K562 (cell line): Measurements from ENCODE around the gene COX7A2. TPM values are rescaled to one million over a fixed set of nuclear protein-coding genes. Genes with fewer than 3 reads are reported as not detected.

Source experiments
- ATAC-seq: fragments of 200-7000 bp; cut with Tn5 transposase; 3 replicates; pipeline ENCODE4 v1.9.1; 2020; ENCODE audit warnings: moderate library complexity
- BruUV-seq: library from RNA; stranded (reverse); fragments of 400-500 nt; replicated peaks from 2 replicates; lab custom pipeline; 2021; lab: Mats Ljungman, UMichigan
- CTCF ChIA-PET: fragments of 300-600 bp; formaldehyde crosslinking; extraction: SDS; loops from one replicate; lab custom pipeline; 2021; ENCODE audit warnings: low intra/inter-chr PET ratio; lab: Yijun Ruan, JAX
- POLR2A ChIA-PET: fragments of 300-600, 350-650 bp; sonication (Branson Sonifier 250); formaldehyde crosslinking; extraction: SDS; loops from one replicate; lab custom pipeline; 2021; ENCODE audit warnings: antibody characterized with exemption, inconsistent platforms; lab: Yijun Ruan, JAX
- DNase-seq, 4 experiments: peaks; one replicate each; pipeline versions ENCODE4 v3.0.0 to v3.0.0-alpha.2; 2011 to 2018; ENCODE audit warnings: low spot score in 3 of 4, mixed read lengths in 3 of 4; ENCODE audit errors: extremely low read depth in 1 of 4
- FAIRE-seq: peaks from 2 replicates; lab custom pipeline; 2011; peaks lifted over from hg19 to GRCh38; lab: Jason Lieb, UNC
- H2AFZ ChIP-seq: 2 replicates; pipeline ENCODE4 v1.6.0; 2011; ENCODE audit warnings: low read depth, low read length, control low read depth, inconsistent platforms
- H3K27ac ChIP-seq: fragments of 200-600 bp; 3 replicates; pipeline ENCODE4 v1.8.0; 2011; ENCODE audit warnings: low read depth, mild to moderate bottlenecking, control low read depth, inconsistent platforms, low read length, moderate library complexity, mixed read lengths; ENCODE audit errors: extremely low read depth
- H3K27me3 ChIP-seq, 2 experiments: fragments of 300-600 bp in 1 of 2; 2 replicates in 1 of 2; 3 replicates in 1 of 2; pipeline versions ENCODE4 v1.6.0 to v1.8.0; 2011; ENCODE audit warnings: inconsistent platforms in 2 of 2, low read length in 2 of 2, mild to moderate bottlenecking in 1 of 2, mixed read lengths in 1 of 2, moderate library complexity in 1 of 2; ENCODE audit not compliant: control insufficient read depth in 2 of 2, insufficient read depth in 2 of 2
- H3K36me3 ChIP-seq: fragments of 300-600 bp; 3 replicates; pipeline ENCODE4 v1.8.0; 2011; ENCODE audit warnings: mild to moderate bottlenecking, low read length, inconsistent platforms; ENCODE audit not compliant: control insufficient read depth, insufficient read depth
- H3K4me1 ChIP-seq, 2 experiments: fragments of 200-600 bp in 1 of 2; replicated peaks in 1 of 2; 2 replicates in 1 of 2; 3 replicates in 1 of 2; pipeline versions ENCODE4 v1.5.1 to v1.8.0; 2011; ENCODE audit warnings: inconsistent platforms in 2 of 2, low read length in 2 of 2, mild to moderate bottlenecking in 1 of 2, mixed read lengths in 1 of 2, moderate library complexity in 1 of 2; ENCODE audit not compliant: control insufficient read depth in 2 of 2, insufficient read depth in 2 of 2
- H3K4me2 ChIP-seq: 2 replicates; pipeline ENCODE4 v1.6.1; 2011; ENCODE audit warnings: low read length, control low read depth, inconsistent platforms, mixed read lengths; ENCODE audit not compliant: insufficient read depth
- H3K4me3 ChIP-seq: fragments of 200-600 bp; sonication (generic), shearing (Covaris generic); 2 replicates; pipeline ENCODE4 v1.5.1; 2016; ENCODE audit warnings: control low read depth, inconsistent platforms
- H3K79me2 ChIP-seq: fragments of 200-600 bp; 3 replicates; pipeline ENCODE4 v1.8.0; 2011; ENCODE audit warnings: low read length, inconsistent platforms; ENCODE audit not compliant: control insufficient read depth, insufficient read depth
- H3K9ac ChIP-seq, 2 experiments: 2 replicates each; pipeline versions ENCODE4 v1.6.0 to v1.6.1; 2011; ENCODE audit warnings: low read depth in 2 of 2, low read length in 2 of 2, control low read depth in 1 of 2, inconsistent platforms in 1 of 2, mild to moderate bottlenecking in 1 of 2, mixed read lengths in 1 of 2; ENCODE audit not compliant: insufficient read depth in 1 of 2
- H3K9me1 ChIP-seq: one replicate; pipeline ENCODE4 v1.6.0; 2011; ENCODE audit warnings: inconsistent platforms, mild to moderate bottlenecking, low read length, moderate library complexity; ENCODE audit not compliant: control insufficient read depth, insufficient read depth
- H3K9me3 ChIP-seq: replicated peaks from 2 replicates; pipeline ENCODE4 v1.5.1; 2011; ENCODE audit warnings: low read depth, low read length, inconsistent platforms; ENCODE audit not compliant: control insufficient read depth, insufficient read depth
- H4K20me1 ChIP-seq: replicated peaks from 2 replicates; pipeline ENCODE4 v1.6.1; 2011; ENCODE audit warnings: low read length, inconsistent platforms, mixed read lengths; ENCODE audit not compliant: control insufficient read depth, insufficient read depth
- CREBBP ChIP-seq: IDR thresholded peaks from one replicate; pipeline ENCODE4 v1.6.1; 2012; ENCODE audit warnings: low read depth, mild to moderate bottlenecking, control low read depth, inconsistent platforms, low read length
- FOXP4 ChIP-seq: sonication (generic); formaldehyde crosslinking; IDR thresholded peaks from 2 replicates; pipeline ENCODE4 v1.8.0; 2022; ENCODE audit warnings: mild to moderate bottlenecking, missing genetic modification reagents, borderline replicate concordance
- GATA2 ChIP-seq: sonication (generic); formaldehyde crosslinking; IDR thresholded peaks from 2 replicates; pipeline ENCODE4 v1.4.0; 2020; ENCODE audit warnings: mild to moderate bottlenecking, missing genetic modification reagents
- HOMEZ ChIP-seq: fragments of 250-450 bp; sonication (Bioruptor Pico); IDR thresholded peaks from 2 replicates; pipeline ENCODE4 v1.4.0; 2020; ENCODE audit warnings: mild to moderate bottlenecking, moderate library complexity
- MCM2 ChIP-seq: fragments of 450-650 bp; IDR thresholded peaks from 2 replicates; pipeline ENCODE4 v1.6.1; 2017; ENCODE audit warnings: low read depth, mild to moderate bottlenecking
- RBM39 ChIP-seq: fragments of 200-400 bp; formaldehyde crosslinking; optimal IDR thresholded peaks from 2 replicates; pipeline ENCODE3; 2018; ENCODE audit warnings: low read depth, low read length
- SRSF7 ChIP-seq: fragments of 200-400 bp; formaldehyde crosslinking; optimal IDR thresholded peaks from 2 replicates; pipeline ENCODE3; 2017; ENCODE audit warnings: mild to moderate bottlenecking, low read depth, low read length
- TGIF2 ChIP-seq: sonication (generic); formaldehyde crosslinking; IDR thresholded peaks from 2 replicates; pipeline ENCODE4 v1.8.1; 2022; ENCODE audit warnings: mild to moderate bottlenecking, missing genetic modification reagents, moderate library complexity
- ZNF324 ChIP-seq: fragments of 250-450 bp; sonication (Bioruptor Pico); IDR thresholded peaks from 2 replicates; pipeline ENCODE4 v1.4.0; 2020; ENCODE audit warnings: mild to moderate bottlenecking
- ZNF436 ChIP-seq: fragments of 250-450, 450-650 bp; sonication (Bioruptor Pico); formaldehyde crosslinking; IDR thresholded peaks from 2 replicates; pipeline ENCODE4 v1.7.0; 2020; ENCODE audit warnings: mild to moderate bottlenecking
- ZNF449 ChIP-seq: fragments of 250-450 bp; sonication (Bioruptor Pico); IDR thresholded peaks from 2 replicates; pipeline ENCODE4 v1.8.0; 2022; ENCODE audit warnings: moderate library complexity, mild to moderate bottlenecking, inconsistent platforms
- WGBS: fragments of 100-300 bp; shearing (Covaris generic); methylation state at CpG from one replicate; pipeline ENCODE4 v1.1.6; 2016; ENCODE audit warnings: low coverage, mixed read lengths; ENCODE audit not compliant: insufficient coverage; ENCODE audit errors: missing lambda C conversion rate; 5-methylcytosine and 5-hydroxymethylcytosine counted together
- in situ Hi-C: fragments of 300-500 bp; cut with MboI; formaldehyde crosslinking; loops from 4 replicates; pipeline ENCODE4 v1.15.0; 2018; ENCODE audit warnings: inconsistent platforms, mixed read lengths
- intact Hi-C: fragments of 100-400 bp; cut with micrococcal nuclease; formaldehyde crosslinking; loops from 2 replicates; pipeline ENCODE4 v1.14.2; 2022
- polyA plus RNA-seq, 8 experiments: library from polyadenylated mRNA; depleted of rRNA in 4 of 8; stranded (reverse) in 5 of 8; unstranded in 3 of 8; fragments of >200 nt; fragmentation: Nextera tagmentation in 2 of 8; fragmentation: Illumina TruSeq in 1 of 8; extraction: Ambion mirVana in 2 of 8; extraction: Trizol in 1 of 8; gene quantifications; 2 replicates each; pipeline versions ENCODE4 v1.2.1 to v1.2.3, GENCODE V29; 2011 to 2014; ENCODE audit warnings: inconsistent platforms in 1 of 8, missing spikeins in 1 of 8
- total RNA-seq, 7 experiments: library from RNA; depleted of rRNA in 6 of 7; stranded (reverse); fragments of >200 nt in 6 of 7; fragmentation: Illumina TruSeq in 2 of 7; extraction: Trizol in 2 of 7; gene quantifications; 2 replicates each; pipeline versions ENCODE4 v1.2.1 to v1.2.3, GENCODE V29; 2011 to 2021; ENCODE audit warnings: low replicate concordance in 1 of 7
- TF ChIP-seq, protein P1 (sequence below): fragments of 150-350 bp; conservative IDR thresholded peaks from 2 replicates; pipeline ENCODE4 v1.6.1; 2014; ENCODE audit warnings: low read length
- TF ChIP-seq, protein P2 (sequence below): fragments of 250-450 bp; sonication (Bioruptor Pico); IDR thresholded peaks from 2 replicates; pipeline ENCODE4 v1.8.0; 2021; ENCODE audit warnings: moderate library complexity, mild to moderate bottlenecking, inconsistent platforms

Gene COX7A2
- total and polyA plus RNA-seq, 9 of the 15 experiments (the other 6 are each of a cell fraction or from before 2014, with no cell fraction given): 234 to 2,216 (median 585) TPM

DNA sequence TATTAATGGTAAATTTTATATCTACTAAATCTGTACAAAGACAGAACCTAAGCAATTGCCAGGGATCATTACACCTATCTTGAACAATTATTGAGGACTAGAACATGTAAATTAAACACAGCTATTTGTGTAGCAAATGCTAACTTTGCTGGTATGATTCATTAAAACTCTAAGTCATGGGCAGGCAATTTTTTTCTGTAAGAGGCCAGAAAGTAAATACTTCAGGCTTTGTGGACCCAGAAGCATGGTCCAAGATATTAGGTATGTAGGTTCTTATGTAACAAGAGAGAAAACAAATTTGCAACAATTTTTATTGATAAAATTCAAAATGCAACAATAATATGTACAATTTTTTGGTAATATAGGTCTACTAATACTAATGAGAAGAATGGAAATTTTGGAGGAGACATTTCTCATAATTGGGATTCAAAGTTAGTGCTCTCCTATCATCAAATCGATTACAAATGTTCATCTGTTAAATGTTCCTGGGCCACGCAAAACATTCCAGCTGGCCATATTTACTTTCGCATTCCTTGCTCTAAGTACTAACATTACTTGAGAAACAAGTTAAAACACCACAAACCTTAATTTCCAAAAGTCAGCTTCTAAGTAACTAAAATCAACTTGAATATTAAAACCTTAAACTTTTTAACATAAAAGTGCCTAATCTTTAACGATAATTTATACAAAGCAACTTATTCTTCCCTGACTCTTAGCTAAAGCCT, 36.7 kb upstream of the COX7A2 start:
- no peaks in the 10 kb centered on the region for H3K27me3 ChIP-seq
- no peak for ATAC-seq
- POLR2A ChIA-PET: no interaction called here
- FAIRE-seq: no peak
- no peak overlapping the region; the same call in 1 of the 2 replicates for H3K4me2 ChIP-seq
- peak overlapping the region; percentile 19; the same call in 2 of the 3 replicates for H3K27ac ChIP-seq
- H3K4me3 ChIP-seq: no peak overlapping the region
- H3K36me3 ChIP-seq: peaks cover 12% of the 10 kb centered on the region; the same call in 2 of the 3 replicates
- CTCF ChIA-PET: no interaction called here
- no peak overlapping the region for H2AFZ ChIP-seq
- BruUV-seq: no TSS peak
- peaks cover 97% of the 10 kb centered on the region for H3K79me2 ChIP-seq
- H3K9me3 ChIP-seq: no peaks in the 10 kb centered on the region
- intact Hi-C loops: loop anchor here (10.0 kb wide), 2 partner anchors 325 to 1755 kb away; partner anchors contain the start of genes EEF1A1 and SENP6
- H3K9me1 ChIP-seq: no peaks in the 10 kb centered on the region
- in situ Hi-C loops: no loop called here
- H3K4me1 ChIP-seq: peaks cover 0 to 25% of the 10 kb centered on the region in 2 experiments; a peak in 3 of 5 replicates
- H3K9ac ChIP-seq: peak overlapping the region in 1 of 2 experiments; percentile 23; a peak in 2 of 4 replicates
- WGBS: 66% methylated on average over 4 of the region's 4 CpGs
- no peaks in the 10 kb centered on the region; the same call in 1 of the 2 replicates for H4K20me1 ChIP-seq
- DNase-seq: no peak
- TF ChIP-seq HOMEZ (CRISPR knock-in tag): no peak
- TF ChIP-seq RBM39: no peak
- TF ChIP-seq, protein P1, sequence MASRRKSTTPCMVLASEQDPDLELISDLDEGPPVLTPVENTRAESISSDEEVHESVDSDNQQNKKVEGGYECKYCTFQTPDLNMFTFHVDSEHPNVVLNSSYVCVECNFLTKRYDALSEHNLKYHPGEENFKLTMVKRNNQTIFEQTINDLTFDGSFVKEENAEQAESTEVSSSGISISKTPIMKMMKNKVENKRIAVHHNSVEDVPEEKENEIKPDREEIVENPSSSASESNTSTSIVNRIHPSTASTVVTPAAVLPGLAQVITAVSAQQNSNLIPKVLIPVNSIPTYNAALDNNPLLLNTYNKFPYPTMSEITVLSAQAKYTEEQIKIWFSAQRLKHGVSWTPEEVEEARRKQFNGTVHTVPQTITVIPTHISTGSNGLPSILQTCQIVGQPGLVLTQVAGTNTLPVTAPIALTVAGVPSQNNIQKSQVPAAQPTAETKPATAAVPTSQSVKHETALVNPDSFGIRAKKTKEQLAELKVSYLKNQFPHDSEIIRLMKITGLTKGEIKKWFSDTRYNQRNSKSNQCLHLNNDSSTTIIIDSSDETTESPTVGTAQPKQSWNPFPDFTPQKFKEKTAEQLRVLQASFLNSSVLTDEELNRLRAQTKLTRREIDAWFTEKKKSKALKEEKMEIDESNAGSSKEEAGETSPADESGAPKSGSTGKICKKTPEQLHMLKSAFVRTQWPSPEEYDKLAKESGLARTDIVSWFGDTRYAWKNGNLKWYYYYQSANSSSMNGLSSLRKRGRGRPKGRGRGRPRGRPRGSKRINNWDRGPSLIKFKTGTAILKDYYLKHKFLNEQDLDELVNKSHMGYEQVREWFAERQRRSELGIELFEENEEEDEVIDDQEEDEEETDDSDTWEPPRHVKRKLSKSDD: no peak
- no peak for TF ChIP-seq TGIF2 (CRISPR knock-in tag)
- no peak for TF ChIP-seq SRSF7
- TF ChIP-seq MCM2: no peak
- TF ChIP-seq CREBBP: no peak
- TF ChIP-seq FOXP4: no peak
- TF ChIP-seq ZNF436 (CRISPR knock-in tag): no peak
- no peak for TF ChIP-seq ZNF449 (CRISPR knock-in tag)
- TF ChIP-seq, protein P2, sequence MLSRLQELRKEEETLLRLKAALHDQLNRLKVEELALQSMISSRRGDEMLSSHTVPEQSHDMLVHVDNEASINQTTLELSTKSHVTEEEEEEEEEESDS (CRISPR knock-in tag): no peak
- no peak for TF ChIP-seq ZNF324 (CRISPR knock-in tag)
- TF ChIP-seq GATA2 (CRISPR knock-in tag): no peak
